HepG2 (cell line): ENCODE data around the gene GRHL3. TPM values are rescaled to one million over a fixed set of nuclear protein-coding genes. Genes with fewer than 3 reads are reported as not detected.

Experiments
- ATAC-seq: fragments of 200-7000 bp; cut with Tn5 transposase; 3 replicates; pipeline ENCODE4 v1.9.1; 2020; ENCODE audit warnings: mild to moderate bottlenecking, moderate library complexity
- BruUV-seq: library from RNA; stranded (reverse); fragments of 400-500 nt; replicated peaks from 2 replicates; lab custom pipeline; 2021; lab: Mats Ljungman, UMichigan
- CTCF ChIA-PET: fragments of 300-600 bp; formaldehyde crosslinking; extraction: SDS; loops from one replicate; lab custom pipeline; 2021; ENCODE audit warnings: low total read pairs, inconsistent platforms, low intra/inter-chr PET ratio; lab: Yijun Ruan, JAX
- POLR2A ChIA-PET: fragments of 350-600 bp; sonication (Branson Sonifier 250); formaldehyde crosslinking; loops from one replicate; lab custom pipeline; 2020; ENCODE audit warnings: antibody characterized with exemption, inconsistent platforms; lab: Yijun Ruan, JAX
- DNase-seq: peaks from one replicate; pipeline ENCODE4 v3.0.0-alpha.2; 2015; ENCODE audit warnings: low spot score
- FAIRE-seq: peaks from 3 replicates; lab custom pipeline; 2011; peaks lifted over from hg19 to GRCh38; lab: Jason Lieb, UNC
- H2AFZ ChIP-seq: one replicate; pipeline ENCODE4 v1.6.1; 2011; ENCODE audit warnings: low read length, inconsistent platforms
- H3K27ac ChIP-seq: fragments of 300-600 bp; 3 replicates; pipeline ENCODE4 v1.8.0; 2011; ENCODE audit warnings: mixed run types, mild to moderate bottlenecking, mixed read lengths, low read length, inconsistent platforms; ENCODE audit not compliant: insufficient read depth; ENCODE audit errors: extremely low read length
- H3K27me3 ChIP-seq, 2 experiments: fragments of 200-600 bp in 1 of 2; 2 replicates in 1 of 2; 3 replicates in 1 of 2; pipeline versions ENCODE4 v1.6.0 to v1.8.0; 2011; ENCODE audit warnings: low read length in 2 of 2, mild to moderate bottlenecking in 2 of 2, moderate library complexity in 2 of 2, inconsistent platforms in 1 of 2; ENCODE audit not compliant: insufficient read depth in 2 of 2, control insufficient read depth in 1 of 2
- H3K36me3 ChIP-seq, 2 experiments: fragments of 200-600 bp in 1 of 2; replicated peaks in 1 of 2; 2 replicates in 1 of 2; 3 replicates in 1 of 2; pipeline versions ENCODE4 v1.5.1 to v1.8.0; 2011; ENCODE audit warnings: low read length in 2 of 2, inconsistent platforms in 1 of 2; ENCODE audit not compliant: insufficient read depth in 2 of 2, control insufficient read depth in 1 of 2
- H3K4me1 ChIP-seq: 2 replicates; pipeline ENCODE4 v1.5.1; 2012; ENCODE audit warnings: low read length, inconsistent platforms; ENCODE audit not compliant: insufficient read depth
- H3K4me2 ChIP-seq: 2 replicates; pipeline ENCODE4 v1.6.0; 2011; ENCODE audit warnings: low read depth, low read length, inconsistent platforms
- H3K4me3 ChIP-seq, 3 experiments: fragments of 200-600 bp in 1 of 3; sonication (generic), shearing (Covaris generic) in 1 of 3; replicated peaks in 1 of 3; 2 replicates each; pipeline ENCODE4 v1.5.1; 2011 to 2016; ENCODE audit warnings: low read length in 3 of 3, inconsistent platforms in 2 of 3, low read depth in 2 of 3, mild to moderate bottlenecking in 2 of 3, control low read depth in 1 of 3, mixed read lengths in 1 of 3; ENCODE audit not compliant: insufficient read depth in 1 of 3
- H3K79me2 ChIP-seq: one replicate; pipeline ENCODE4 v1.6.1; 2011; ENCODE audit warnings: low read length, inconsistent platforms; ENCODE audit not compliant: insufficient read depth
- H3K9ac ChIP-seq: 2 replicates; pipeline ENCODE4 v1.6.0; 2011; ENCODE audit warnings: mild to moderate bottlenecking, low read depth, low read length, inconsistent platforms; ENCODE audit not compliant: insufficient read depth
- H3K9me3 ChIP-seq: 2 replicates; pipeline ENCODE4 v1.5.1; 2012; ENCODE audit warnings: mild to moderate bottlenecking, low read length
- H4K20me1 ChIP-seq: 2 replicates; pipeline ENCODE4 v1.6.0; 2011; ENCODE audit warnings: inconsistent platforms, mild to moderate bottlenecking, low read length, moderate library complexity; ENCODE audit not compliant: insufficient read depth
- EZH2 ChIP-seq: conservative IDR thresholded peaks from 2 replicates; pipeline ENCODE4 v1.6.1; 2012; ENCODE audit warnings: mild to moderate bottlenecking, low read depth, low read length, moderate library complexity
- FOXA3 ChIP-seq: IDR thresholded peaks from 2 replicates; pipeline ENCODE4 v1.6.1; 2016; ENCODE audit warnings: missing genetic modification reagents, missing compliant biosample characterization
- HDAC2 ChIP-seq: sonication (generic); formaldehyde crosslinking; IDR thresholded peaks from 2 replicates; pipeline ENCODE4 v1.4.0; 2020; ENCODE audit warnings: missing genetic modification reagents
- KLF12 ChIP-seq: sonication (generic); formaldehyde crosslinking; IDR thresholded peaks from 2 replicates; pipeline ENCODE4 v1.4.0; 2020; ENCODE audit warnings: missing genetic modification reagents, borderline replicate concordance
- NFYB ChIP-seq: sonication (generic); formaldehyde crosslinking; IDR thresholded peaks from 2 replicates; pipeline ENCODE4 v1.4.0; 2020; ENCODE audit warnings: missing genetic modification reagents
- TCF12 ChIP-seq, 2 experiments: fragments of 450-650 bp in 1 of 2; sonication (generic) in 1 of 2; formaldehyde crosslinking in 1 of 2; IDR thresholded peaks; 2 replicates each; pipeline versions ENCODE4 v1.6.1 to v1.8.0; 2017 to 2022; ENCODE audit warnings: antibody characterized with exemption in 1 of 2, mild to moderate bottlenecking in 1 of 2, missing genetic modification reagents in 1 of 2, moderate library complexity in 1 of 2
- ZNF629 ChIP-seq: sonication (generic); formaldehyde crosslinking; conservative IDR thresholded peaks from 2 replicates; pipeline ENCODE4 v1.5.0; 2020; ENCODE audit warnings: missing genetic modification reagents
- WGBS: methylation state at CpG from one replicate; pipeline ENCODE4 v1.1.6; 2017; ENCODE audit warnings: low lambda C conversion rate; 5-methylcytosine and 5-hydroxymethylcytosine counted together
- in situ Hi-C: cut with HindIII; loops from 2 replicates; pipeline ENCODE4 v1.10.0; 2017; ENCODE audit warnings: low pct_unique_long_range_greater_than_20kb; ENCODE audit not compliant: extremely low pct_ligation_motif_present
- intact Hi-C: fragments of 100-400 bp; cut with micrococcal nuclease; formaldehyde crosslinking; loops from one replicate; pipeline ENCODE4 v1.10.0; 2022; ENCODE audit not compliant: unreplicated experiment
- polyA plus RNA-seq, 8 experiments: library from polyadenylated mRNA; depleted of rRNA in 3 of 8; stranded (reverse) in 7 of 8; unstranded in 1 of 8; fragments of >200 nt; fragmentation: Illumina TruSeq in 4 of 8; extraction: Trizol in 4 of 8; gene quantifications; 2 replicates each; pipeline versions ENCODE4 v1.2.1 to v1.2.3, GENCODE V29; 2011 to 2016; ENCODE audit warnings: low read depth in 4 of 8, missing spikeins in 1 of 8, mixed read lengths in 1 of 8; ENCODE audit not compliant: insufficient read depth in 1 of 8
- total RNA-seq, 5 experiments: library from RNA; depleted of rRNA; stranded (reverse); fragments of >200 nt; fragmentation: Illumina TruSeq; extraction: Trizol; gene quantifications; 2 replicates each; pipeline ENCODE4 v1.2.3, GENCODE V29; 2016; ENCODE audit warnings: low read depth in 1 of 5
- TF ChIP-seq, protein P1 (sequence below): sonication (generic); formaldehyde crosslinking; IDR thresholded peaks from 2 replicates; pipeline ENCODE4 v1.4.0; 2020; ENCODE audit warnings: missing genetic modification reagents, borderline replicate concordance

Gene GRHL3
- total and polyA plus RNA-seq, 2 of the 13 experiments (the other 11 are each of a cell fraction or from before 2014, with no cell fraction given) = not detected

DNA sequence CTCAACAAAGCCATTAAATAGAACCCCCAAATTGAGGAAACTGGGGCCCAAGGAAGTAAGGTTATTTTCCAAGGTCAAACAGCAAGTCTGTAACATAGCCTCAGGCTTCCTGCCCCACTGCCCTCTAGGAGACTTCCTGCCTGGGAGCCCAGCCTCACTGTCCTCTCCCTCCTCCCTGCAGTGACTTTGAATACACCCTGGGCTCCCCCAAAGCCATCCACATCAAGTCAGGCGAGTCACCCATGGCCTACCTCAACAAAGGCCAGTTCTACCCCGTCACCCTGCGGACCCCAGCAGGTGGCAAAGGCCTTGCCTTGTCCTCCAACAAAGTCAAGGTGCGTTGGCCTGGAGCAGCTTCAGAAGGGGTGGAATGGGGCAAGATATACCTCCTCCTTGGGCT, 18.3 kb downstream of the GRHL3 start (continued):
- TF ChIP-seq NFYB (no peak), TCF12 (IDR thresholded peaks at IDR 0.05) (no peak), TCF12 (CRISPR knock-in tag; IDR thresholded peaks at IDR 0.05) (no peak), FOXA3 (CRISPR knock-in tag) (no peak), KLF12 (no peak), HDAC2 (CRISPR knock-in tag) (no peak)
- TF ChIP-seq, protein P1, sequence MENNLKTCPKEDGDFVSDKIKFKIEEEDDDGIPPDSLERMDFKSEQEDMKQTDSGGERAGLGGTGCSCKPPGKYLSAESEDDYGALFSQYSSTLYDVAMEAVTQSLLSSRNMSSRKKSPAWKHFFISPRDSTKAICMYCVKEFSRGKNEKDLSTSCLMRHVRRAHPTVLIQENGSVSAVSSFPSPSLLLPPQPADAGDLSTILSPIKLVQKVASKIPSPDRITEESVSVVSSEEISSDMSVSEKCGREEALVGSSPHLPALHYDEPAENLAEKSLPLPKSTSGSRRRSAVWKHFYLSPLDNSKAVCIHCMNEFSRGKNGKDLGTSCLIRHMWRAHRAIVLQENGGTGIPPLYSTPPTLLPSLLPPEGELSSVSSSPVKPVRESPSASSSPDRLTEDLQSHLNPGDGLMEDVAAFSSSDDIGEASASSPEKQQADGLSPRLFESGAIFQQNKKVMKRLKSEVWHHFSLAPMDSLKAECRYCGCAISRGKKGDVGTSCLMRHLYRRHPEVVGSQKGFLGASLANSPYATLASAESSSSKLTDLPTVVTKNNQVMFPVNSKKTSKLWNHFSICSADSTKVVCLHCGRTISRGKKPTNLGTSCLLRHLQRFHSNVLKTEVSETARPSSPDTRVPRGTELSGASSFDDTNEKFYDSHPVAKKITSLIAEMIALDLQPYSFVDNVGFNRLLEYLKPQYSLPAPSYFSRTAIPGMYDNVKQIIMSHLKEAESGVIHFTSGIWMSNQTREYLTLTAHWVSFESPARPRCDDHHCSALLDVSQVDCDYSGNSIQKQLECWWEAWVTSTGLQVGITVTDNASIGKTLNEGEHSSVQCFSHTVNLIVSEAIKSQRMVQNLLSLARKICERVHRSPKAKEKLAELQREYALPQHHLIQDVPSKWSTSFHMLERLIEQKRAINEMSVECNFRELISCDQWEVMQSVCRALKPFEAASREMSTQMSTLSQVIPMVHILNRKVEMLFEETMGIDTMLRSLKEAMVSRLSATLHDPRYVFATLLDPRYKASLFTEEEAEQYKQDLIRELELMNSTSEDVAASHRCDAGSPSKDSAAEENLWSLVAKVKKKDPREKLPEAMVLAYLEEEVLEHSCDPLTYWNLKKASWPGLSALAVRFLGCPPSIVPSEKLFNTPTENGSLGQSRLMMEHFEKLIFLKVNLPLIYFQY = no peak

DNA sequence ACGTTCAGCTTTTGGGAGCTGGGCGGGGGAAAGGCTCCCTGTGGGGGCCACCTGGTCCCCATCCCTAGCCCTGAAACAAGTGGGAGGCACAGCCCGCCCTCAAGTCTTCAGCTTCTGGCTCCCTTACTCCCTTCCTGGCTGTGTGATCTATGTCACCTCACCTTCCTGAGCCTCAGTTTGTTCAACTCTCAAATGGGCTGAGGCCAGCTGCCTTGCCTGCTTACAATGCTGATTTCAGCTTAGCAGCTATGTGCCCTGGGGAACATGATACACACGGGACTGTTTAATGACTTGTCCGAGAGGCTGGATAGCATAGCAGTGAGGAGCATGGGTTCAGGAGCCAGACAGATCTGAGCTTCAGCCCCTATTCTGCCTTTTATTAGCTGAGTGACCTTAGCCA, 19.3 kb downstream of the GRHL3 start:
- BruUV-seq = no TSS peak
- intact Hi-C loops = no loop called here
- Histone ChIP-seq H3K4me1 (no peaks in the 10 kb centered on the region), H3K9ac (no peak overlapping the region), H2AFZ (no peak overlapping the region), H3K9me3 (no peaks in the 10 kb centered on the region), H3K4me2 (no peak overlapping the region), H3K4me3 (no peak overlapping the region), H4K20me1 (no peaks in the 10 kb centered on the region), H3K36me3 (no peaks in the 10 kb centered on the region), H3K27ac (no peak overlapping the region), H3K79me2 (no peaks in the 10 kb centered on the region), H3K27me3 (peaks cover 3 to 39% of the 10 kb centered on the region in 2 experiments; a peak in 4 of 5 replicates)
- FAIRE-seq (no peak), ATAC-seq (no peak), DNase-seq (no peak)
- TF ChIP-seq EZH2 (no peak), ZNF629 (peak; percentile 33; the same call in 1 of the 2 replicates)
- in situ Hi-C loops = no loop called here
- WGBS = 11% methylated on average over 5 of the region's 5 CpGs
- POLR2A ChIA-PET = no interaction called here
- CTCF ChIA-PET = no interaction called here
